ENCODE data around the gene CFAP65.

DNA sequence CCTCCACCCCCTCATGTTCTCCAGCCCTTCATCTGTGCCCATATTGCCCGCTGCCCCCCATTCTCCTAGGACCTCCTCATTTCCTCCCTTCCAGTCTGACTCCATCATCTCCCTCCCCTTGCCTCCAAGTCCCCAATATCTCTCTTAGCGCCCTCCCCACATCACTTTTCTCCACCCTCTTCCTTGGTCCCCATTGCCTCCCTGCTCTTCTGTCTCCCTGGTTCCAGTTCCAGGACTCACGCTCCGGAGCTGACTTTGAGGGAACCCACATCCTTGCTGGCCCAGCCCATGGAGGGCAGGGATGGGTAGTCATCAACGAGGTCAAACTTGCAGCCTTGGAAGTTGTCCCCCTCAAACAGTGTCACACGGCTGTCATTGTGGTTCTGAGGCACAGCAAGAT is 50.7 kb downstream of the CFAP65 start:
- TF ChIP-seq CTCF (IDR thresholded peaks at IDR 0.05), result no peak
- TF ChIP-seq POLR2A (IDR thresholded peaks at IDR 0.05), result no peak
